OCI-LY7 (cell line): ENCODE data around the gene CERK. TPM values are rescaled to one million over a fixed set of nuclear protein-coding genes. Genes with fewer than 3 reads are reported as not detected.

ENCODE experiments used
- BruUV-seq: library from RNA; stranded (reverse); fragments of 400-500 nt; replicated peaks from 2 replicates; lab custom pipeline; 2021; lab: Mats Ljungman, UMichigan
- CTCF ChIA-PET: fragments of 300-600 bp; sonication (Branson Sonifier 250); formaldehyde crosslinking; loops from one replicate; lab custom pipeline; 2022; ENCODE audit warnings: antibody characterized with exemption; ENCODE audit not compliant: unreplicated experiment; lab: Charles Lee
- POLR2A ChIA-PET: fragments of 300-600 bp; sonication (Branson Sonifier 250); formaldehyde crosslinking; loops from one replicate; lab custom pipeline; 2022; ENCODE audit warnings: antibody characterized with exemption; lab: Charles Lee
- DNase-seq: peaks from one replicate; pipeline ENCODE4 v3.0.0-alpha.2; 2015; ENCODE audit warnings: low spot score
- H2AFZ ChIP-seq: fragments of 200-600 bp; sonication (generic), shearing (Covaris generic); 2 replicates; pipeline ENCODE4 v1.6.1; 2014; ENCODE audit warnings: mild to moderate bottlenecking, antibody characterized with exemption, low read length, moderate library complexity
- H3K27ac ChIP-seq: fragments of 200-600 bp; sonication (generic); 2 replicates; pipeline ENCODE4 v1.5.1; 2014; ENCODE audit warnings: mixed run types, low read depth, mild to moderate bottlenecking, moderate library complexity, low read length, inconsistent platforms; ENCODE audit not compliant: poor library complexity, severe bottlenecking
- H3K36me3 ChIP-seq: fragments of 200-600 bp; sonication (generic); 2 replicates; pipeline ENCODE4 v1.6.1; 2014; ENCODE audit warnings: mild to moderate bottlenecking, antibody characterized with exemption, low read length, moderate library complexity, mixed read lengths; ENCODE audit not compliant: insufficient read depth
- H3K4me1 ChIP-seq: fragments of 200-600 bp; sonication (generic); 2 replicates; pipeline ENCODE4 v1.5.1; 2014; ENCODE audit warnings: mild to moderate bottlenecking, low read length; ENCODE audit not compliant: insufficient read depth, poor library complexity, severe bottlenecking
- H3K4me2 ChIP-seq: fragments of 200-600 bp; sonication (generic); 2 replicates; pipeline ENCODE4 v1.6.1; 2014; ENCODE audit warnings: mild to moderate bottlenecking, low read length
- H3K4me3 ChIP-seq: fragments of 200-600 bp; sonication (generic); 2 replicates; pipeline ENCODE4 v1.5.1; 2014; ENCODE audit warnings: mild to moderate bottlenecking, low read depth, low read length; ENCODE audit not compliant: poor library complexity, severe bottlenecking
- H3K79me2 ChIP-seq: fragments of 200-600 bp; sonication (generic); 2 replicates; pipeline ENCODE4 v1.6.1; 2016; ENCODE audit warnings: low read depth, mild to moderate bottlenecking, low read length, moderate library complexity, mixed read lengths; ENCODE audit not compliant: insufficient read depth
- H3K9me2 ChIP-seq: fragments of 200-600 bp; sonication (generic); 2 replicates; pipeline ENCODE4 v1.6.1; 2016; ENCODE audit warnings: mild to moderate bottlenecking, low read length, mixed read lengths; ENCODE audit not compliant: insufficient read depth
- H3K9me3 ChIP-seq: fragments of 200-600 bp; sonication (generic); 2 replicates; pipeline ENCODE4 v1.6.1; 2014; ENCODE audit warnings: mild to moderate bottlenecking, mixed run types, low read length, mixed read lengths
- H4K20me1 ChIP-seq: fragments of 200-600 bp; sonication (generic); 2 replicates; pipeline ENCODE4 v1.6.1; 2014; ENCODE audit warnings: mild to moderate bottlenecking, antibody characterized with exemption, low read length, moderate library complexity, mixed read lengths; ENCODE audit not compliant: insufficient read depth
- EZH2phosphoT487 ChIP-seq: fragments of 200-600 bp; sonication (generic); IDR thresholded peaks from 2 replicates; pipeline ENCODE4 v1.6.1; 2018; ENCODE audit warnings: low read depth, borderline replicate concordance, mild to moderate bottlenecking, mixed run types, antibody characterized with exemption, low read length, moderate library complexity, mixed read lengths
- intact Hi-C: fragments of 100-400 bp; cut with micrococcal nuclease; formaldehyde crosslinking; loops from one replicate; pipeline ENCODE4 v1.10.0; 2022; ENCODE audit not compliant: unreplicated experiment
- total RNA-seq, 2 experiments: library from RNA; depleted of rRNA in 1 of 2; stranded (reverse); fragments of >200 nt in 1 of 2; shearing (Covaris generic) in 1 of 2; gene quantifications; 2 replicates each; pipeline ENCODE4 v1.2.3, GENCODE V29; 2014 to 2022
- TF ChIP-seq, protein P1 (sequence below): fragments of 200-600 bp; sonication (generic); conservative IDR thresholded peaks from 2 replicates; pipeline ENCODE4 v1.5.1; 2014; ENCODE audit warnings: mild to moderate bottlenecking, antibody characterized with exemption, low read length, moderate library complexity, mixed read lengths

The CERK gene
- total RNA-seq, 2 experiments from 2014 or later: 36.6 to 48.1 TPM

DNA sequence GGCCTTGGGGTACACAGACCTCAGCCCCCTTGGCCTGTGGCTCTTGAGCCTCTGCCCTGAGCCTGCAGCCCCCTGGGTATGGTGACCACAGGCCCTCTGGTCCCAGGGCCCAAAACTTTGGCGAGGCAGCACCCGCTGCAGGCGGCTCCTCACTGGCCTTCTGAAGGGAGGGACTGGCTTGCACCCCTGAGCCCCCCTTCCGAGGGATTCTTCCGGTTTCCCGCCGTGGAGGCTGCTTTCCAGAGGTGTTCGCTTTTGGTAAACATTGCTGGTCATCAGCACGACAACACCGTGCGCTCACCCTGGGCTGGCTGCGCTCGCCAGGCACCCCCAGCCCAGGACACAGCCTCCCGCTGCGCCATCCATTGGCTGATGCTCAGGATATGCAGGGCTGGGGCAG is 75.8 kb downstream of the CERK start:
- ChIA-PET CTCF (no interaction called here), POLR2A (no interaction called here)
- no peak overlapping the region for H3K4me2 ChIP-seq
- no peaks in the 10 kb centered on the region for H3K4me1 ChIP-seq
- no peaks in the 10 kb centered on the region for H3K9me2 ChIP-seq
- H3K4me3 ChIP-seq: no peak overlapping the region
- intact Hi-C loops: no loop called here
- H3K27ac ChIP-seq: no peak overlapping the region
- no peaks in the 10 kb centered on the region for H3K9me3 ChIP-seq
- BruUV-seq: no TSS peak
- no peaks in the 10 kb centered on the region for H4K20me1 ChIP-seq
- H3K36me3 ChIP-seq: peaks cover 4% of the 10 kb centered on the region; the same call in 1 of the 2 replicates
- TF ChIP-seq, protein P1, sequence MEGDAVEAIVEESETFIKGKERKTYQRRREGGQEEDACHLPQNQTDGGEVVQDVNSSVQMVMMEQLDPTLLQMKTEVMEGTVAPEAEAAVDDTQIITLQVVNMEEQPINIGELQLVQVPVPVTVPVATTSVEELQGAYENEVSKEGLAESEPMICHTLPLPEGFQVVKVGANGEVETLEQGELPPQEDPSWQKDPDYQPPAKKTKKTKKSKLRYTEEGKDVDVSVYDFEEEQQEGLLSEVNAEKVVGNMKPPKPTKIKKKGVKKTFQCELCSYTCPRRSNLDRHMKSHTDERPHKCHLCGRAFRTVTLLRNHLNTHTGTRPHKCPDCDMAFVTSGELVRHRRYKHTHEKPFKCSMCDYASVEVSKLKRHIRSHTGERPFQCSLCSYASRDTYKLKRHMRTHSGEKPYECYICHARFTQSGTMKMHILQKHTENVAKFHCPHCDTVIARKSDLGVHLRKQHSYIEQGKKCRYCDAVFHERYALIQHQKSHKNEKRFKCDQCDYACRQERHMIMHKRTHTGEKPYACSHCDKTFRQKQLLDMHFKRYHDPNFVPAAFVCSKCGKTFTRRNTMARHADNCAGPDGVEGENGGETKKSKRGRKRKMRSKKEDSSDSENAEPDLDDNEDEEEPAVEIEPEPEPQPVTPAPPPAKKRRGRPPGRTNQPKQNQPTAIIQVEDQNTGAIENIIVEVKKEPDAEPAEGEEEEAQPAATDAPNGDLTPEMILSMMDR: no peak
- TF ChIP-seq EZH2phosphoT487: no peak
- H3K79me2 ChIP-seq: no peaks in the 10 kb centered on the region
- no peak overlapping the region for H2AFZ ChIP-seq
- DNase-seq: no peak

DNA sequence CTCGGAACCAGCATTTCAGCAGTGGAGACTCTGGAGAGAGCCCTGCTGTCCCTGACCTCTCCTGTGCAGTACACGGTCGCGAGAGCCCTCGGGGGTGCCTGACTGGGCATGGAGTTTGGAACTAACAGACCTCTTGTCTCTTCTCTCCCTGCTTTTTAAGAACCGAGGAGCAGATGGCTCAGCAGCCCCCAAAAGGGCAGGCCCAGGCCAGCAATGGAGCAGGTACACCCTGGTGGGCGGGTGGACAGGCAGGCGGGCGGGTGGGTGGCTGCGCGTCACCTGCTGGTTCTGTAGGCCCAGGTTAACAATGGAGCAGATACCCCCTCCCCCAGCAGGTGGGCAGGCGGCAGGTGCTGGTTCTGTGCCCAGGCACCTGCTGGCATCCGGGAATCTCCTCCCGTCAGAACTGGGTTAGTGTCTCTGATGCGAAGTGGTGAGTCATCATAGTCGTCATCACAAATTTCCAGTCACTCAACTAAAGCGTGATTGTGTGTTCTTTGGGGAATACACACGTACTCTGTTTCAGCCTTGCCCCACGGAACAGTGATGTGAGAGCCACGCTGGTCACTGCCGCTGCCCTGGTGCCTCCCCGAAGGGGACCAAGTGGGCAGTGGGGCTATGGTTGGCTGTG is 76.7 kb downstream of the CERK start:
- Histone ChIP-seq H3K4me1 (no peaks in the 10 kb centered on the region), H3K27ac (no peak overlapping the region), H3K9me3 (no peaks in the 10 kb centered on the region), H3K9me2 (no peaks in the 10 kb centered on the region), H3K4me3 (no peak overlapping the region), H4K20me1 (no peaks in the 10 kb centered on the region), H3K36me3 (no peaks in the 10 kb centered on the region), H3K79me2 (no peaks in the 10 kb centered on the region), H3K4me2 (no peak overlapping the region), H2AFZ (no peak overlapping the region)
- no peak for TF ChIP-seq EZH2phosphoT487
- TF ChIP-seq, protein P1: no peak
- ChIA-PET CTCF (no interaction called here), POLR2A (no interaction called here)
- intact Hi-C loops: no loop called here
- no peak for DNase-seq
- BruUV-seq: no TSS peak

DNA sequence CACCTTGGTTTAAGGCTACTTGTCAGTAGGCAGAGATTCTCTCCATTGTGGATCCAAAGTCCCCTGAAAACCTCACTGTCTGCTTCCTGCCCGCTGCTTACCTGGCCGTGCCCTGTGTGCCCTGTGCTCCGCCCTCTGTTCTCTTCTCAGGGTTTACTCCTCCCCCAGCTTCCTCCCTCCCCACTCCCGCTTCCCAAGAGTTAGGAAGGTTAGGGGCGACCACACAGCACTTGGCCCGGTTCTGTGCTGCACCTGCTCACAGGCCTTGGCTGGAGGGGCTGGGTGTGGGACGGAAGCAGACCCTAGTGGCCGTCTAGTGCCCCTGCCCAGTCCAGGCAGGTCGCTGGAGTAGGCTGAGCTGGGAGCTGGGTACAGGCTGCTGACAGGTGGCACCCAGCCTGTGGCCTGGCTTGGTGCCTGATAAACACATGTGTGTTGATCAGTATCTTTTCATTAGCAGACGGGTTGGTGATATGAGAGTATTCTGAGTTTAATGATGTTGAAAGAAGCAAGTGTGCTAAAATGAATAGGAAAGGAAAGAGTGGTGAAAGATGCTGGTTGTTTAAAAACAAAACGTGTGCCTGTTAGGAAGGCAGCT is 77.3 kb downstream of the CERK start:
- no peaks in the 10 kb centered on the region for H4K20me1 ChIP-seq
- H3K27ac ChIP-seq: no peak overlapping the region
- POLR2A ChIA-PET: no interaction called here
- H3K4me1 ChIP-seq: no peaks in the 10 kb centered on the region
- TF ChIP-seq, protein P1: no peak
- TF ChIP-seq EZH2phosphoT487: no peak
- no peaks in the 10 kb centered on the region for H3K36me3 ChIP-seq
- intact Hi-C loops: no loop called here
- no peak overlapping the region for H2AFZ ChIP-seq
- no peak overlapping the region for H3K4me3 ChIP-seq
- CTCF ChIA-PET: no interaction called here
- no peak for DNase-seq
- no peak overlapping the region for H3K4me2 ChIP-seq
- no peaks in the 10 kb centered on the region for H3K9me2 ChIP-seq
- H3K9me3 ChIP-seq: no peaks in the 10 kb centered on the region
- no TSS peak for BruUV-seq
- no peaks in the 10 kb centered on the region for H3K79me2 ChIP-seq
